ENCODE data around the gene PPFIBP1.

DNA sequence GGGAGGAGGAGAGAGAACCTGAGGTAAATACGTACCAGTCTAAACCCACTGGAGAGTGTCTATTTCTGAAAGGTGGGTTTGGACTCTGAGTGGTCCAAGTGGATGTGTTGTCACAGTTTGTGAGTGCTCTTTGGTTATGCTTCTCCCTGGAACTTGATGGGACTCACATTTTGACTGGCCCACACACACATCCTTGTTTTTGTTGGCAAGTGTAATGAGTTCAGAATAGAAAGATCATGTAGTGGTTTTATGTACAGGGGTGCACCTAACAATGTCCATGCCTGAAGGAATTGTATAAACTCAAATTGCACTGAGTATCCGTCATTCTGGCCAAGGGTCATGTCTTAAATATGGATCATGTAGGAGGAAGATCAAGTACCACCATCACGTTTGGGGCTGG is 4.8 kb downstream of the PPFIBP1 start:
- TF ChIP-seq, protein P1, sequence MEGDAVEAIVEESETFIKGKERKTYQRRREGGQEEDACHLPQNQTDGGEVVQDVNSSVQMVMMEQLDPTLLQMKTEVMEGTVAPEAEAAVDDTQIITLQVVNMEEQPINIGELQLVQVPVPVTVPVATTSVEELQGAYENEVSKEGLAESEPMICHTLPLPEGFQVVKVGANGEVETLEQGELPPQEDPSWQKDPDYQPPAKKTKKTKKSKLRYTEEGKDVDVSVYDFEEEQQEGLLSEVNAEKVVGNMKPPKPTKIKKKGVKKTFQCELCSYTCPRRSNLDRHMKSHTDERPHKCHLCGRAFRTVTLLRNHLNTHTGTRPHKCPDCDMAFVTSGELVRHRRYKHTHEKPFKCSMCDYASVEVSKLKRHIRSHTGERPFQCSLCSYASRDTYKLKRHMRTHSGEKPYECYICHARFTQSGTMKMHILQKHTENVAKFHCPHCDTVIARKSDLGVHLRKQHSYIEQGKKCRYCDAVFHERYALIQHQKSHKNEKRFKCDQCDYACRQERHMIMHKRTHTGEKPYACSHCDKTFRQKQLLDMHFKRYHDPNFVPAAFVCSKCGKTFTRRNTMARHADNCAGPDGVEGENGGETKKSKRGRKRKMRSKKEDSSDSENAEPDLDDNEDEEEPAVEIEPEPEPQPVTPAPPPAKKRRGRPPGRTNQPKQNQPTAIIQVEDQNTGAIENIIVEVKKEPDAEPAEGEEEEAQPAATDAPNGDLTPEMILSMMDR (IDR thresholded peaks at IDR 0.05), result no peak
- TF ChIP-seq POLR2A (IDR thresholded peaks at IDR 0.05), result no peak
